NCI-H510A treated with DMSO at 0.1 percent for 48 hours (cell line): Measurements from ENCODE around the gene ZBTB46.
"Not testable (repeated sequence)": the region's sequence is repeated elsewhere in the genome, so short reads cannot be mapped to it uniquely, and the experiment has no call there.

ENCODE experiments used
- DNase-seq: peaks from one replicate; lab custom pipeline; 2025; lab: John Stamatoyannopoulos, UW

ZBTB46 gene

DNA sequence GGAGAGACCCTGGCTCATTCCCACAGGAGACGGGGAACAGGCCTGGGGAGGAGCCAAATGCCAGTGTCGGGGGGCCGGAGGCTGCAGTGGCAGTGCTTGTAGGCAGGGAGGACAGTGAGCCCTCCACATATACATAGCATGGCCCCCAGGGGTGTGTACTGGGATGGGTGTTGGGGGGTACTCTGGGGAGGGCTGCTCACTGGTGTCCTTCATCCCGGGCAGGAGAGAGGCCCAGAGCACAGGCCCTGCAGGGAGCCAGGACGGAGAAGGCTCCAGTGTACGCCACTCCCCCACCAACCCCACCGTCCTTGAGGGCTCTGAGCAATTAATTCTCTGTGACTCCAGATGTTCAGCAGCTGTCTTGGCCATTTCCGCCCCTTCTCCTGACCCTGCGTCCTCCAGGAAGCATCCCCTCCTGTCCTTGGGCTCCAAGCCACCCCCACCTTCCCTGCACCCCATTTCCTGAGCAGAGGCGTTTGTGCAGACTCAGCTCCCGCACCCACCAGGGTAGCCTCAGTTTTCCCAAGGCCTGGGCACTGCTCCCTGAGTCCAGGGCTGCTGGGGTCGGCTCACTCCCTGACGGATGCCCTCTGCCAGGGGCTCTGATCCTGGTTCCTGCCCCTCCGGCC, 26.8 kb upstream of the ZBTB46 start:
- no peak for DNase-seq

DNA sequence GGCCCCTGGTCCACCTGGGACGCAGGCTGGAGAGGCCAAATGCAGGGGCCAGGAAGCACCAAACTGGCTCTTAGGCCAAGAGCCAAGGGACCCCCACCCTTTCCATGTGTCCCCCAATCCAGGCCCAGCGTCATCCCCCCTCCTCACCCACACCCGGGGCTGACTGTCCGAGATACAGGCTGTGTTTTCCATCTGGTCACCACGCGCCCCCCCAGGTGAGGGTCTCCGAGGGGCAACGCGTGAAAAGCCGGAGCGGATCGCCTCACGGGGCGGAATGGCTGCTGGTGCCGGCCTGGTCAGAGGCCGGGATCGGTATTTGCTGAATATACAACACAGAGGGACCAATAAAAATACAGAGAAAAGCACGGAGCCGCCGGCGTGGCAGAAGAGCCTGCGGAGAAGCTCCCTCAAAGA, 25.0 kb upstream of the ZBTB46 start:
- DNase-seq, result no peak

DNA sequence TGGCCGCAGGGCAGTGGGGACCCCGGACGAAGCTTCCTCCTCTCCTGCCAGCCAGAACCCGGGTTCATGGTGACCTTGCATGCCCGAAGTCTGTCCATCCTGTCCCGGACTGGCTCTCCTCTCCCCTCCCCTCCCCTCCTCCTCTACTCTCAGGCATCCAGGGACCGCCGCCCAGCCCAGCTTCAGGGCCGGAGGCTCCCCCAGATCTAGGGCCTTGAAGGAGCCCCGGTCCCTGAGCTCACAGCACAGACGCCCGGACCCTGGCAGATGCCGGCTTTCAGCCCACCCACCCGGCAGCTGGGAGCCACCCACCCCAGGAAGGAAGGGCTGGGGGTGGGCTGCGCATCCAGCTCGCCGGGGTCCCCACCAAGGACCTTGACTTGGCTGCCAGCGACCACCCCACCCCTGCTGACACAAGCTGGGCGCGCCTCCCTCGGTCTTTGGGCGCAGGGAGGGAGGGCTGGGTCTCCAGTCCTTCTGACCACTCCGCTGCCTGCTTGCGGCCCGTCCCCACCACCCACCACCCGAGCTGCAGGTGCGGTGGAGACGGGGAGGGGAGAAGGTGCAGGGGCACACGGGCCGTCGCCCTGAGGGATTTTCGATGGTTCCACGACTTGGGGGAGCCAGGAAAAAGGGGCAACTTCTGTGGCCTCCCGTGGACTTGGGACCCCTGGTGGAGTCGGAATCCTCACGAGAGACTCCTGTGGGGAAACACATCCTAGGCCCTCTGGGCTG, 24.5 kb upstream of the ZBTB46 start:
- DNase-seq, result no peak

DNA sequence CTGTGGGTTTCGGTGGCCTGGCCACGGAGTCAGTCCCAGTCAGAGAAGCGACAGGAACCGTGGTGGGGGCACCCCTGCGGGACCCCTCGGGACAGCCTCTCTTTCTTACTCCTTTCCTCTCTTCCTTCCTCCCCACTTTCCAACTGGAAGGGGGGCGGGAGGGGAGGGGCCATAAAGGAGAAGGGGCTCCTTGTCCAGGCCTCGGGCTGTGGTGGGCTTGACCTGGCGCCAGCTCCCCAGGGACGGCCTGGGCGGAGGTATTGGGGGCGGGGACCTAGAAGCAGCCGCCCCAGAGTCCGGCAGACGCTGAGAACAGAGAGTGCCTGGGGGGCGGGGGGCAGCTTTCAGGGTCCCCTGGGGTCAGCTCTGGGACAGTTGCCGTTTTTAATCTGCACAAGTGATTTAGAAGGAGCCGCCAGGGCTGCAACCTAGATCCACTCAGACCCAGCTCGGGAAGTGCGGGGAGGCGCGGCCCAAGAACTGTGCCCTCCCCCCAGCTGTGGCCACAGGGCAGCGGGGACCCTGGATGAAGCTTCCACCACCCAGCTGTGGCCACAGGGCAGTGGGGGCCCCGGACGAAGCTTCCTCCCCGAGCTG, 23.8 kb upstream of the ZBTB46 start:
- no peak for DNase-seq

DNA sequence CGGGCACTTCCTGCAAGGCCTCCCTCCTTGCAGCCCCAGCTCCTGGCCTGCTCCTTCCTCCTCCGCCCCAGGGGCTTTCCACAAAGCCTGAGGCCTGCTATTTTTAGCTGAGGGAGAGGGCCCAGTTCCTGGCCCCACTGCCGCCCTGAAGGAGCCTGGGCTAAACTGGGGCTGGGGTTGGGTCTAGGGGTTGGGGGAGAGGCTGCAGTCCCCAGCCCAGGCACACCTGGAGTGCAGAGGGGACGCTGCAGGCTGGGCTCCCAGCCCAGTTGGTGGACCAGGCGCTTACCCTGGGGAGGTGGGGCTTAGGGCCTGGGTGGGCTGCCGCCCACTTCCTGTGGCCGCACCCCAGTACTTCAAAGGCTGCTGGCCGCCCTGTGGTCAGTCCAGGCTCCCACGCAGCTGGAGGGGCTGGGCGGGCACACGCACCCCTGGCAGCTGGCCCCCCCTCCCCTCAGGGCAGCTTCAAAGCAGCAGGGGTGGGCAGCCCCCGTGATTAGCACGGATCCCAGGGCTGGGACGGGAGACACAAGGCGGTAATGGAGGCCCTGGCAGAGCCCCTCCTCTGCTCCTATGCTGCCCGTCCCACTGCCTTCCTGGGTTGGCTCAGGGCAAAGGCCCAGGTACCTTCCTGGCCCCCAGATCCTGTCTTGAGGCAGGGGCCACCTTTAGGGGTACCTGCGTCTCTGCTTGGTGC, 23.2 kb upstream of the ZBTB46 start:
- DNase-seq, result no peak

DNA sequence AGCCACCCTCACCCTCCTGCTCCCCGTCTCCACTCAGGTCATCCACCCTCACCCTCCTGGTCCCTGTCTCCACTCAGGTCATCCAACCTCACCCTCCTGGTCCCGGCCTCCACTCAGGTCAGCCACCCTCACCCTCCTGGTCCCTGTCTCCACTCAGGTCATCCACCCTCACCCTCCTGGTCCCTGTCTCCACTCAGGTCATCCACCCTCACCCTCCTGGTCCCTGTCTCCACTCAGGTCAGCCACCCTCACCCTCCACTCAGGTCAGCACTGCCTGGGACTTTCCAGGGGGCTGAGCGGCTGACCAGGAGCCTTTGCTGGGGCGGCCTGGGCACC, 22.6 kb upstream of the ZBTB46 start:
- DNase-seq, result not testable (repeated sequence)

DNA sequence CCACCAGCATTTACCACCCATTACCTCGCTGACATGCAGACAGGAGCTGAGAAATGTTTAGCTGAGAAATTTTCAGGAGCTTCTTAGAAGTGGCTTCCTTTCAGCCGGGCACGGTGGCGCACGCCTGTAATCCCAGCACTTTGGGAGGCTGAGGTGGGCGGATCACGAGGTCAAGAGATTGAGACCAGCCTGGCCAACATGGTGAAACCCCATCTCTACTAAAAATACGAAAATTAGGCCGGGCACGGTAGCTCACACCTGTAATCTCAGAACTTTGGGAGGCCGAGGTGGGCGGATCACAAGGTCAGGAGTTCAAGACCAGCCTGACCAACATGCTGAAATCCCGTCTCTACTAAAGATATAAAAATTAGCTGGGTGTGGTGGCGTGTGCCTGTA, 20.5 kb upstream of the ZBTB46 start:
- DNase-seq, result not testable (repeated sequence)

DNA sequence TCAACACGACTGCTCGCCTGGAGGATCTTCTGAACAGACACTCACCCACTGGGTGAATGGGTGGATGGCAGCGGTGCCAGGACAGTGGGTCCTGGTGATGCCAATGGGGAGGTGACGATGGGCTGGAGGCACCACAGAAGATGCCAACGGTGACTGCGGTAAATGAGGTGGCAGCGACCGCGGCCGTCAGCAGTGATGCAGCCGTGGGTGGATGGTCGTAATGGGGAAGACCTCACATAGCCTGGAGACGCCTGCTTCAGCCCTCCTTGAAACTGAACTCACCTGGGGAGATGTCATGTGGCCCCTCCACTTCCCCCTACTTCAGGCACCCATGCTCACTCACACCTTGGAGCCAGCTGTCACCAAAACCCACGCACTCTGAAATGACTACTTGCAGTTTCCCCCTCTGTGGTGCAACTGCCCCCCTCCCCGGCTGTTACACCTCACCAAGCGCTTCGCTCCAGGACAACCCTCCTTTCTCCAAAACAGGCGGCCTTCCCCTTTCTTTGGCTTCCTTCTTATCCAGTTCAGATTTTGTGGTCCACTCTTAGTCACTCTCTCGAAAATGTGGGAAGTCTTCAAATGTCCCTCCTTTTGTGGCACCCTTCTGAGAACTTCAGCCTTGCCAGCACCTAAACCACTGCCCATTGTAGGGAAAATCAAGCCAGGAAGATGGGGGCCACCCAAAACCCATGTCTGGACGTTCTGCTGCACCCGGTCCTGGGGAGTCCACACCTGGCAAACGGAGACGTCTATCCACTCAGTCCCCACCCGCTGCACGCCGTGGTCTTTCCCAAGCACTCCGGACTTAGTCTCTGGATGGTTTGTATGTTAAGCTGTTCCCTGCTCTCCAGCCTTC, 19.9 kb upstream of the ZBTB46 start:
- DNase-seq, result no peak

DNA sequence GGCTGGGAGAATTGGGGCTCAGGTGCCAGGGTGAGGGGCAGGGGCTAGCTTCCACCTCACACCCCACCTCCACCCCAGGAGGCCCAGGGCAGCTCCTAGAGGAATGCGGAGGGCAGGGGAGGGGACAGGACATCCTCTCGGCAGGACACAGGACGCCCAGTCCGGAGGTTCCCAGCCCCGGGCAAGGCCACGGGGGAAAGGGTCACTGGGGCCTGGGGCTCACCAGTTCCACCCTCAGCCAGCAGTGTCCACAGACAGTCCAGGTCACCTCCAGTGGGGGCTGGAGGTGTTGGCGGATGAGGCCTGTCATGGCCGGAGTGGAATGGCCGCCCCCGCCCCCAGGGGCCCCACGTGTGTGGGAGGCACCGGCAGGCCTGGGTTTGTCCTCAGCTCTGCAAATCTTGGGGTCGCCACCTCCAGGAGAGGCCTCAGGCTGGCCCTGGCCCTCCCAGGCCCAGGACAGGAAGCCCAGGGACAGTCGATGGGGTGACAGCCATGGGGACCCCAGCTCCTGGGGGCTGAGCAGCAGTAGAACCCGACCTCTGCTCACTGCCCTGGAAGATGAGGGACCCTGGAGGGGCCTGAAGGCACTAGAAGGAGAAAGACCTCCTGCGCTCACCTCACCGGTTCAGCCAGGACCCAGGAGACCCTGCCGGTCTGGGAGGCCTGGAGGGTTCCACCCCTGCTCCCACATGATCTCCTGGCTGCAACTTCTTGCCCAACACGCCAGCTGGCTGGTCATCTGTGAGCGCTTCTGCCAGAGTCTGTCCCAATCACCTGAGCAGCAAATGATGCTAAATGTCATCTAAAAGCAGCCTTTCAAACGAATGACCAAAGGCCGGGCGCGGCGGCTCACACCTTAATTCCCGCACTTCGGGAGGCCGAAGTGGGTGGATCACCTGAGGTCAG, 17.2 kb upstream of the ZBTB46 start:
- DNase-seq, result no peak

DNA sequence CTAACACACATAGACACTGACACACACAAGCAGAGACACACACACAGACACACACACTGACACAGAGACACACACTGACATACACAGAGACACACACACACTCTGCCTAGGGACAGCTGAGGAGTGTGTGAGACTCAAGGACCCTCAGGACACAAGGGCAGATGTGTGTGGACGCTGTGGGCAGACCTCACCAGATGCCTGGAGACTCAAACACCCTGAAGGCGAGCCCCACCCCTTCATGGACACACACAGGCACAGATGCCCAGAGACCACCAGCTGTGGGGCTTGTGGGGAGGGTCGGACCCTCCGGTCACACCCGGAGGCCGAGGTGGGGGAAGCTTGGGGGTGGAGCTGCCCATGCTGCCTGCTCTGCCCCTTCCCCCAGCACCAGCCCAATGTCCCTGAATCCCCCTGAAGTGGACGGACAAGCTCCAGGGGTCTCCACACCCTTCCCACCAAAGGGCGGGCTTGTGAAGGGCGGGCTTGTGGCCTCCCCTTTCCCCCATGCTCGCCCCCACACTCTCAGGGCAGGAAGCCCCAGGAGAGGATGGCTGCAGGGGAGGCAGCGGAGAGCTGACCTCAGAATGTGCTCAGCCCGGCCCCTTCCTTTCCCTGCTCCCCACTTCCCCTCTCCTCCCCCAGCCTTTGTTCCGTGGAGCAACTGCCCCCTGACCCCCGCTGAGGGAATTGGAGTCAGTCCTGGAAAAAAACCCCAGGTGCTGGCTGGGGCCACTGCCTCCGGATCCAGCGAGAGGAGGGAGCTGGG, 16.4 kb upstream of the ZBTB46 start:
- no peak for DNase-seq

DNA sequence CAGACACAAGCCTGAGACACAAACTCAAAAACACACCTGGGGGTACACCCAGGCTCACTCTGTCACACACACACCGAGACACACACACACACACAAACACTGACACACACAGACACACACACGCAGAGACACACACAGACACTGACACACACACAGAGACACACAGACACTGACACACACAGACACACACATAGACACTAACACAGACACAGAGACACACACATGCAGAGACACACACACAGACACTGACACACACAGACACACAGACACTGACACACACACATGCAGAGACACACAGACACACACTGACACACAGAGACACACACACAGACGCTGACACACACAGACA, 15.8 kb upstream of the ZBTB46 start:
- no peak for DNase-seq

DNA sequence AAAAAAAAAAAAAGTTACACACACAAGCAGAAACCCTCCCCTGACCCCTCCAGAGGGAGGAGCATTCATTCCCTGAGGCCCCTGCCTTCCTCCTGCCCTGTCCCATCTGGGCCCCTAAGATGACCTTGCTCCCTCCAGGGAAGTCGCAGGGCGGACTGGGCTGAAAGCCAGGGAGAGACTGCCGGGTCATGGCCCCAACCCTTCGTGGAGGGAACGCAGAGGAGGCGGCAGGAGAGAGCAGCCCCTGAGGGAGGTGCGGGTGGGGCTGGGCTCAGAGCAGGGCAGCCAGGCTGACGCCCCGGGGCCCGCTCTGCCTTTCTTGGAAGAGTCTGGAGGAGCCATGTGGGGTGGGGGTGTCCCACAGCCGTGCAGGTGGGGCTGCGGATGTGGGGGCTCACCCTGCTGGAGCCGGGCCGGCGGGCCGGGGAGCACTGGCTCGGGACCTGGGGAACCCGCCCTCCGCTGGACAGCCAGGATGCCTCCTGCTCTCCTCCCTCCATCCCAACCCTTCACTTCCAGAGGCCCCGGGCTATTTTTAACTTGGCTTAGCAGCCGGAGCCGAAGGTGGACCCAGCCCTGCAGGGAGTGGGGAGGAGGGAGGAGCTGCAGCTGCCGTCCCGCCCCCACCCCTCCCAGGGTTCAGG, 15.2 kb upstream of the ZBTB46 start:
- DNase-seq, result no peak

DNA sequence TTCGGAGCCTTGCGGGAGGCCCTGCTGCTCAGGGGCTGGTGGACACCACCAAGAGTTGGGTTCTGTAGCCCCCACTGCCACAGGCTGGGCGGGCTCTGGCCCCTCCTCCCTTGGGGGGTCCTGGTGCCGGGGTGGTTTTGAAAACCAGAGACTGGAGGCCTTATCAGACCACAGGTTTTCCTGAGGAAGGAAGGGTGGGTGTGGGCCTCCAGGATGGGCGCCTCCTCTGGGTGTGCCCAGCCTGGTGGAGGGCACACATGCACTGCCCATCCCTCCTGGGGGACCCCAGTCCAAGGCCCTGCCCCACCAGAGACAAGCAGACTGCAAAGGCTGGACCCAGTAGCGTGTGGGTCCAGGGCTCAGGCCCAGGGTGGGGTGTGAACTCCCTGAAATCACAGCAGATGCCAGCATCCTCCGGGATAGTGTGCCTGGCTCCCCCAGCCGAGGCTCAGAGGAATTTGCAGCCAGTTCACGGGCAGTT, 13.5 kb upstream of the ZBTB46 start:
- no peak for DNase-seq

DNA sequence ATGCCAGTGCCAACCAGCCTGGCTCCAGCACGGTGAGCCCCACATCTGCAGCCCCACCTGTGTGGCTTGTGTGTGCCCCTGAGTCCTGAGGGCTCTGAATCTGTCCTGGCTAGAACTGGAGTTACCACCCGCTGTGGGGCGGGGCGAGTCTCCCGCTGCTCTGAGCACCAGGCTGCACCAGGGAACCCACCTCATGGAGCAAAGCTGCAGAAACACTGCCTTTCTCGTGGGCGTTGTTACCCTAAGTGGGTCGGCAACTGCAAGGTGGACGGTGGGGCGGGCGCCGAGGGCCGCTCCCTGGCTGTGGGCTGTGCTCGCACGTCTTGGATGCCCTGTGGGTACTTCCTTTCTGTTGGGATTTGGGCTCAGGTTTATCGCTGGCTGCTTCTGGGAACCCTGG, 12.7 kb upstream of the ZBTB46 start:
- no peak for DNase-seq

DNA sequence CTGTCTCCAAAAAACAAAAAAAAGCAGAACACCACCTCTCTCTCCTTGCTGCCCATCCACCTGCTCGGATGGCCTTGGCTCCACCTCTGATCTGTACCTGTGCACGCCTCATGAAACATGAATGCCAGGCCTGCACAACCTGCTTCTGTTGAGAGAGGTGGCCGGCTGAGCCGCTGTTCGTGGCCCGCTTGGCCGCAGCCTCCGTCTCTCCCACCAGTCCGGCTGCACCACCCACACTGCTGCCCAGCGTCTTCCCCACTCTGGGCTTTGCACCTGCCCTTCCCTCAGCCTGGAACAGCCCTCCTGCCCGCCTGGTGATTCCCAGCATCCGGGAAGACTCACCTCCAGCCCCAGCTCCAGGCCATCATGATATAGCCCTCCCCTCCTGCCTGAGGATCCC, 12.2 kb upstream of the ZBTB46 start:
- DNase-seq, result no peak

DNA sequence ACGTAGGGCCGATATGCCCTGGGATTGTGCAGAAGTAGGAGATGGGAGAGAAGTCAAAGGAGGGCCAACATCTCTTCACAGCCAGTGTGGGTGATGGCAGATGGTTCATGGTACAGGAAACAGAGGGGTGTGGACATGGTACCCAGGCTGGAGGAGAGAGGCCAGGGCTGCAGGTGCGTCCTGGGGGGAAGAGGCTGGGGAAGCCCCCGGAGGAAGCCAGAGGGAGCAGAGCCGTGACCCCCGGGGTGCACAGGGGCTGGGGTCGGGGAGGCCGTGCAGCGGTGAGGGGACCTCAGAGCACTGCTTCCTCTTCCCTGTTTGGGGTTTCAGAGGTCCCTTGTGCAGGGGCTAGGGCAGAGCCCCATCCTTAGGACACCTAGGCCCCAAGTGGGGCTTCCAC, 11.2 kb upstream of the ZBTB46 start:
- DNase-seq, result no peak

DNA sequence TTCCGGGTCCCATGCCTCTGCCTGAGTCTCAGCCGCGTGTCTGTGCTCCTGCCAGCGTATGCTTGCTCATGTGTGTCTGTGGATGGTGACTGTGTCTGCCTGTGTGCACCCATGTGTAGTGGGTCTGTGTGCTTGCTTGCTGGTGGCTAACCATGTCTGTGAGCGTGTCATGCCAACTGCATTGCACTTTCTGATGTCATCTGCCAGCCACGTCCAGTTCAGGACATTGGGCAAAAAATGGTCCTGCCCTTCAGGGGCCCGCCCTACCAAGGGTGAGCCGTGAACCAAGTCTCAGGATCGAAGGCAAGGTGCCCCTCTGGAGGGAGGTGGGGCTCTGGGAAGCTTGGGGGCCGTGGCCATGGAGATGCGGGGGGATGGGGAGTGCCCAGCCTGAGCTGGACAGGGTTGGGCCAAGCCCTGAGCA, 9.4 kb upstream of the ZBTB46 start:
- no peak for DNase-seq

DNA sequence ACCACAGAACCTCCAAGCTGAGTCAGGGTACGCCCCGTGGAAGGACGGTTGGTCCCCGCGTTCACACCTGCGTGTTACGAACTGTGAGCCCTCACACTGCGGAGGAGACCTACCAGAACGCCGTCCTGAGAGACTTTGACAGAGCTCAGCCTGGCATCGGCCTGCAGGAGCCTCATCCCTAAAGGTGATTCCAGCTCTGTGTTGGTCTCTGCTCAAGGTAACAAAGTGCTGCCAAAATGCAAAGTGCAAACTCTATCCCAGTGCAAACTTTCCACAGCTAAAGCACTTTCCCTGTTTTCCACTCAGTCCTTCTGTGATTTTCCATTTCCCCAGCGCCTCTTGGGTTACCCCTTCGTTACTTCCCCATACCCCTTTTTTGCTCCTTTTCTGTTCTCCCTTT, 8.6 kb upstream of the ZBTB46 start:
- DNase-seq, result no peak

DNA sequence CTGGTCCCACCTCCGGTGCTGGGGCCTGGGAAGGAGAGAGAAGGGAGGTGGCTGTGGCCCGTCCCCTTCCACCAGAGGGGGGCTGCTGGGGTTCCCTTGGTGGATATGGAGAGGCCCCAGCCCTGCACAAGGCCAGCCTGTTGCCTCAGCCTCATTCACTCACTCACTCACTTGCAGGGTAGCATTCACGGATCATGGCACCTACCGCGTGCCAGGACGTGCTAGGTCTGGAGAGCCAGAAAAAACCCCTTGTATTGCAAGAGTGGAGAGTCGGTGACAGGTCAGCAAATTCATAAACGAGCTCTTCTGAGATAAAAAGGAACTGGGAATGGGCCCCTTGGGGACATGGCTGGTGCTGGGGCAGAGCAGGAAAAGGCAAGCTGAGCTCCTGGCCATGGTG, 6.4 kb upstream of the ZBTB46 start:
- DNase-seq, result no peak
